ENCODE results near the gene STRBP.

The STRBP gene

DNA sequence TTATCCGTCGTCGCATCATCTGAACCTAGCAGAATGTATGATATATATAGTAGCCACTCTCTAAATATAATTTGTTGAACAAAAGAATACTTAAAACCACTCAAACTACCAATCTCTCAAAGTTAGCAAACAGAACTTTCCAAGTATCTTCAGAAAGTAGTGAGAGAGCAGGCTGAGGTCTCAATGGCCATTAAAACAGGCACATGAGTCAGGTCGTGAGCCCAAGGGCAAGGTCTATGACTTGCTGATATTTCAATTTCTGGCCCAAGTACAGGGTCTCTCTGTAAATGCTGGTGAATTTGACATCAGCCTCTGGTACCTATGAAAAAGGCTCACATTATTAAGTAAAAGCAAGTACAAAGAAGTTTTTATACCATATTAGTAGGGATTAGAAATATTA, 139.8 kb downstream of the STRBP start:
- no peak for DNase-seq (ENCODE audit: low spot score)

DNA sequence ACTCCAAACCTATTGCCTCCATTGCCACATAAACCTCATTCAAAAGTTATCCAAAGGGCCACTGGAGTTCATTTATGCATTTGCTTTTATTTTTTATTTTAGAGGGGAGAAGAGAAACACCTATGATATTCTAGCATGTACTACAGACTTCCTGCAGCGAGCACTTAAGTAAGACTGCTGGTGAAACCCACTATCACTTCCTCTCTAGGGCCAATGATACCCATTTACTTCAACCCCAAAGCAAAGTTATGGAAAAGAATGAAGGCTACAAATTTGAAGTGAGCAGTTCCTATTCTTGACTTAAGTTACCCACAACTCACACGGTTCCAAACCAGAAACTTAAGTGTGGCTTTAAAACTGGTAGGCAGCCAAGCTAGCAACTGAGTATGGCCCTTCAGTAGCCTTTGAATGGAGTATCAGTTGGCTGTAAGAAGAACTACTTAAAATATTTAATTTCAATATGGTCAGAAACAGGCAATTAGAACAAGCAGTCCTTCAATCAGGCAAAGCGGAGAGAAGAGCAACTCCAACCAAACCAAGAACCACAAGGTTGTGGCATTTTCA, 140.8 kb downstream of the STRBP start:
- no peak for DNase-seq (ENCODE audit: low spot score)

DNA sequence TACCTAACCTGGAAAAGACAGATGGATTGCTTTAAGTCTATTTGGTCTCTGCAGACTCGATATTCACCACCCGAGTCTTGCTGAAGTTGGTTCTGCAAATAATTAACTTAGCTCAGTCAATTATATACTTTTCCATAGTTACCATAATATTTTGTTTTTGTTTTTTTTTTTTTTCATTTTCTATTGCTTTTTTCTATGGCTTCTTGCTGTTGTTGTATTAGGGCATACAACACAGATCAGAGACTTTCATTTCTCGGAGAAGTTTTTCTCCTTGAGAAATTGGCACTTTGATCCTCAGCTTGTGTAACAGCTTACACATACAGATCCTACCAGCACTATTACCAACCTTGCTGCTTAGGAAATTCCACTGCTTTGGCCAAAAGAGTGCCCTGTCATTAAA, 146.9 kb downstream of the STRBP start:
- DNase-seq (ENCODE audit: low spot score): no peak

DNA sequence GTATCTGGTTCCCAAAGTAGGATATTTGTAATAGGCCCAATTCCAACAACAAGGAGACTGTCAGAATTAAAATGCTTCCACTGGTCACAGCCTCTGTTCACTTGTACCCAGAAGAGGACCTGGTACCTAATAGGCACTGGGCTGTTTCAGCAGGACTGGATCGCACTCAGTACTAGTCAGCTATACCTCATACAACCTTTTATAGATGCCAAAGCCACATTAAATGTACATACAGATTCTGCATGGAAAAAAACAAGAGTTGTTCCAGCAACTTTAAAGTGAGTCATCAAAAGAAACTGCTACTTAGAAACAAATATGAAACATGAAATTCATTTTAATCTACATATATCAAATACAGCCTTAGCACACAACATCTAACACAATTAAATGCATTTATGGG, 147.4 kb downstream of the STRBP start:
- no peak for DNase-seq (ENCODE audit: low spot score)

DNA sequence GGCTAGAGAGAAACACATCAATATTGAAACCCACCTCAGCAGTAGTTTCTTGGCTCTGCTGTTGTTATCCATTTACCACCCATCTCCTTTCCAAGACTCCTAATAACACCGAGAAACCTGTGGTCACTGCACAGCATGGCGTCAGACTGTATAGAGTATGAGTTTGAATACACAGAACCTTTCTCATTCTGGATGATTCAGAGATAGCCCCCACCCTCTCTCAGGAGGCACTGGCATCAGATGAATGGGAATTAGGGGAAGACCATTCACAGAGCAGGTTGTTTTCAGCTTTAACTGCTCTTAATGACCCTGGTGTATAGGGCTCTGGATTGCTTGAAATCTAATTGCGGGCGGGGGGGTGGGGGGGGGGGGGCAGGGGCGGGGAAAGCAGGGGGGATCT, 148.3 kb downstream of the STRBP start:
- no peak for DNase-seq (ENCODE audit: low spot score)

DNA sequence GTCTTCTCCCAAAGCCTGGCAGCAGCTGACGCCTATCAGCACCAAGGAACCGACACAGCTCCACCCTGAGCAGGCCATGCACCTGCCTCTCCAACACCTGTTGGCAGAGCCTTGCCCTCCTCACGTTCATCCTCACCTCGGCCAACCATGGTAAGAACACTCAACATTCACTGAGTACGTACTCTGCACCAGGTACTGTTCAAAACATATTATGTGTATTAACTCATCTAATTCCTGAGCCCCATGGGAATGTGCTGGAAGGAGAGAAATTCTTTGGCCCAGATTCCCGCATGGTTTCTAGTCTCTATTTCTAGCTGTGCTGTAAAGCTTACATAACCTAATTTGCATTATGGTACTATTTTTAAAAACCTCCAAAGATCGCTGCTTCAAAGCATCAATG, 148.8 kb downstream of the STRBP start:
- no peak for DNase-seq (ENCODE audit: low spot score)

DNA sequence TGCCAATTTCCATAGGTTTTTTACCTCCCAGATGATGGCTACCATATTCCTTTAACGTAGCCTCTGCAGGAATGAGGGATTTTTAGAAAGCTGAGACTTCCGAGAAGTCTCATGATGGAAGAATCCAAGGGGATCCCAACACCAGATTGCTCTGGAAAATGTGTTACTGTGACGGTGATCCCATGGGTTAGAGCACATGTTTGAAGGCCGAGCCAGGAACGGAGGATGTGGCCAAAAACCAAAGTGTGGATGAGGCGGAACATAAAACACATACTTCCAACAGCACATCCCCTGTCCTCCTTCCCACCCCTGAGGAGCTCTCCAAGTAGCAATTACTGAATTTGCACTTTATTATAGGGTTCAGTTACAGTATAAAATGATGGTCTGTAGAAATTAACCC, 152.3 kb downstream of the STRBP start:
- DNase-seq (ENCODE audit: low spot score): no peak

DNA sequence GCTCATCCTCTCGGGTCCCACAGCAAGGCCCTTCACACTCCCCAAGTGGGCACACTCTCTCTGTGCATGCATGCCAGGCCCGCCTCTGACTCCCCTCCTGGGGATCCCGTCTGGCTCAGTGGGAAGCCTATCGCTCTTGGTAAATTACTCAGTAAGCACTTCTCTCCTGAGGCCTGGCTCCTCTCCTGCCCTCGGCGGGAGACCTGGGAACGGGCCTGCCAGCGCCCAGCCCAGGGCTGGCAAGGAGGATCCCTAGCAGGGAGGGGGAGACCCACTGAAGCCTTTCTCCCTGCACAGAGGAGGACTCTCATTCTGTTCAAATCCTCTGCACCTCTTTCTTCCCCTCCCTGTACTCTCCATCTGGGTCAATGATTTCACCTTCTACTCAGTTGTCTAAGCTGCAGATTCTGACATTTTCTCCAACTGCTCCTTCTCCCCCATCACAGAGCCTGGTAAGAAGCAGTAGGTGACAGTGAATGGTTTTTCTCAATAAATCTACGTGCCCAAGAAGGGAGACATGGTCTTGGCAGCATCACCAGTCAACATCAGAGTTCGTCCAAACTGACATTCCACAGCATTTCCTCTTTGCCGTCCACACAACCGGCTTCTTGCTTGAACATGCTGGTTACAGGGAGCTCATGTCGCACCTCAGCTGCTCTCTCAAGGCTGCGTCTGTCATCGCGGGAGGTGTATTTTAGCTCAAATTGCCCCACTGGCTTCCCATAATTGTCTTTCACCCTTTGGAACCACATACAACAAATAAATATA, 153.1 kb downstream of the STRBP start:
- DNase-seq (ENCODE audit: low spot score): no peak

DNA sequence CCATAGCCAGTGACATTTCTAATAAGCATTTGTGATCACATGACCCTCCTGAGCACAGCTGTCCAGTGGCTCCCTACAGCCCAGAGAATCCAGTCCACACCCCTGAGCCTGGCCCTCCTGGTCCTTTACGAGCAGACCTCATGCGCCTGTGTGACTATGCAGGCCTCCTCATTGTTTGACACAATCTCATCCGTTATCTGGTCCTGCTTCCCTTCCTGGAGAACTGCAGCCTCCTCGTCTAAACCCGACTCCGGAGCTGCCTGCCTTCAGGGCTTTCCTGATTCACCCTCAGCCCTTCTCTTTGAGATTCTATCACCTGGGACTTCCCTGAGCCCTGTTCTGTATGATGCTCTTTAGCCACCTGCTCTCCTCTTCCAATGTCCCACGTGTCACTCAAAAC, 155.2 kb downstream of the STRBP start:
- no peak for DNase-seq (ENCODE audit: low spot score)

DNA sequence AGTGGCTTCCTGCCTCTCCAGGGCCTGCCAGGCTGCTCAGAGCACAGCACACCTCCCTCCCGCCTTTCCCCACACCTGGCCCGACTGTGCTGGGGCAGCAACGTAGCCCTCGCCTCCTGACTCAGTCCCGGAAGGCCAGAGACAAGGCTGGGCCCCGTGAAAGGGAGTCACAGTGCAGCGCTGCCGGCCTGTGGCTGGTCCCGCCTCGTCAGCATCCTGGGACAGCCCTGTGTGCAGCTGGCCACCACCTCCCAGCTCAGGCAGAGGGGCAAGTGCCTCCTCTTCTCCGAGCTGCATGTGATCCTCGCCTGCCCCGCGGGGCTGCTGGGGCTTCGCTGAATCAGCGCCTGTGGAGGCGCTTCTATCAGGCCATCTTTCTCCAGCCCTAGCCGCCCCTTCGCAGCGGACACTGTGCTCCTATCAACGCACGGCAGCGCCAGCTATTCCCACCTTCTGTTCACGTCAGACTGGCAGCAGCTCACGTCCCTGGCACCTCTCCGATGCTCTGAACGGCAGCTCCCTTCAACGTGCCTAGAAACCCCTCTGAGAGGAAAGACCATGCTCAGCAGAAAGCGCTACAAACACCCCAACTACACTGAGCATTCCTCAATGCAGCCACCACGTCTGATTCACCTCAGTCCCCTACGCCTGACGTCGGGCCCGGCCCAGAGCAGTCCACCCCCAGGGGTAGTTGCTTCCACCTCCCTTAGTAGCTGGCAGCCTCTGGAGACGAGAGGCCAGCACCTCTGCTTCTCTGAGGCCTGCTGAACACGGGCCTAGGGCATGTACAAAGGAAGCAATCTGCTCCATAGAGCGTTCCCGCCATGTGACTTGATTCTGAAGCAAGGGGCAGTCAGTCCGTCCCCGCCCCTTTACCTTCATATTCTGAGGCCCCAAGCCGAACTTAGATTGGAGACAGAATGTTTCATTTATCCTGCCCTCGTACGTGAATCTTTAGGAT, 156.1 kb downstream of the STRBP start:
- DNase-seq (ENCODE audit: low spot score): peak; percentile 67

DNA sequence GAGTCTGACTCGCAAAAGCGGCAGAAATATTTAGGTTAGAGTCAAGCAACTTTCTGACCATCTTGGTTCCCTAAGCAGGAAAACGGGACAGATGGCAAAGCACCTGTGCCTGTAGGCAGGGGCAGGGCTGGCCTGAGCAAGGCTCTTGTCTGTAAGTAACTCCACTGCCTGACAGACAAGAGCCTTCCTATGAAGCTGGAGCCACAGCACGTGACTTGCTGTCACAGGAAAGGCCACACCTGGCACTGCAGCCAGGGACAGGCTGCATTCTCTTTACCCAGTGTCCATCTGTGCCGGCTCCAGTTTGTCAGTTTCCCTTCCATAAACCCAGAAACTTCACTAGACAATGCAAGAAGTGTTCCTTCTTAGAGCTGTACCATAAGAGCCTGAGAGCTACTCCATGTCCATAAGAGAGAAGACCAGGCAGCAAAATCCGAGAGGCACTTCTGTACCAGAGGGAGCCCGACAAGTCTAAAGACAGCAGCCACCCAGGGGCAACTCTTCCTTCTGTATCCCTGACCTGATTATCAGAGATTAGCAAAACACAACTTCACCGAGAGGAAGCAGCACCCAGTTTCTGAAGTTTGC, 156.9 kb downstream of the STRBP start:
- DNase-seq (ENCODE audit: low spot score): peak; percentile 54

DNA sequence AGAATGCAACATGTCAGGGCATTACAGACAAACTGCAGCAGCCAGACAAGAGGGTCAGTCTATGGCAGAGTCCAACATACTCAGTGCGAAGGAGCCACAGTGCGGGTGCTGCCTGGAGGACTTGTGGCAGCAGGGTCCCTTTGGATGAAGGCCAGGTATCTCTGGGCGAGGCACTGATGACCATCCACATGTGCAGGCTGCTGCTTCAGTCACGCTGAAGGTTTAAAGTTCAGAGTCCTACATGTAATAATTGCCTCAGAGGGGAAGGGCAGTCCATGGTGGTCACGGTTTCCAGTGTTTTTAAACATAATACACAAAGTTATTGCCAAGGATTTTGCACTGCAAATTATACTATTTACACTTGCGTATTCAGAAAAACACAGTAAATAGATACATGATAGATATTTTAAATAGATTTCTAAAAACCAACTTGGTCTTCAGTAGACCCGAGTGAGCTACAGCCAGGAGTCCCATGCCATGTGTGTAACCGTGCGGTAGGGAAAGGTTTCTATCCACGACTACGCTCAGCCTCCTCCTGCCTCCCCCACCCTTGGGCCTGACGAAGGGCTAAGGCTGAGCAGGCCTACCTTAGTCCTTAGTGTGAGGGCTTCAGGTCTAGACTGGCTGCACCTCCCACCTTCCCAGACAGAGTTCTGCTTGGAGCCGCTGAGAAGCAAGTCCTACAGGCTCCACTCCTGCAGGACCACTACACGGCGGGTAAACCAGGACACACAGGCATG, 158.7 kb downstream of the STRBP start:
- no peak for DNase-seq (ENCODE audit: low spot score)

DNA sequence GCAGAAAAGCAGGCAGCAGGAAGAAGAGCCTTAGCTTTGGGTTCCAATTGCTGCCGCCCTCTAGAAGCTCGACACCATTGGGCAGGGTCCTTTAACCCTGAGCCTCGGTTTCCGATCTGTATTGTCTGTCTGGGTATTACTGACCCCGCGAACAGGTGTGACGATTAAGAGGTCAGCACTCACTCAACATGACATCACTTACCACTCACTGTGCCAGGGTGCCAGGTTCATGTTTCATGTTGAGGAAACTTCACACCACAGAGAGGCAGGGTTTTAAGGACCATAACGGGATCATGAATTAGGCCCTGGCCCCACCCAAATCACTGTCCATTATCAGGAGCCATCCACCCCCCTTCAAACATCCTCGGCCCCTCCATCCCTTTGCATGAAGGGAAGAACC, 159.4 kb downstream of the STRBP start:
- DNase-seq (ENCODE audit: low spot score): no peak

DNA sequence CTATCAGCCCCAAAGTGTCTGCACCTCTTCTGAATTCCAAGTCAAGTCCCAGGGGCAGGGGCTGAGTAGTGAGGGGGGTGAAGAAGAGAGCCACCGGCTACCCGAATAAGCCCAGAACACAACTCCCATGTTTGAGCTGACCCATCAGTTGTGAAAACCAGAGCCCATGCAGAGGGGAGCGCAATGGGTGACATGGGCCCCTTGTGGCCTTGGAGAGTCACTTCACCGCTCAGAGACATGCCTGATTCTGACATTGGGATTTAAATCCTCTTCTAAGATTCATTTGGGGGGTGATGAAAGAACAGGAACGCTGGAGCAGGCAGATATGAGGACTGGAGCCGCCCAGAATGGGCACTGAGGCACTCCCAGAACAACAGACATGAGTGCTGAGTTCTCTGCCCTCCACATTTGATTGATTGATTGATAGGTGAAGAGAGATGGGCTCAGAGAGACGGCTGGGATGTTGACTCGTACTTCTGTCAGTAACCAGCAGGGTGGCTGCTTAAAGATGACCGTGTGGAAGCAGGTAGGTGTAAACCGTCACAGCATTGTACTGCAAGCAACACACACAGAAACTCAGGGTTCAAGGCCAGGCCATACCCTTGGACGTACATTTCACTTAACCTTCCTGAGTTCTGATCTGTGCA, 160.6 kb downstream of the STRBP start:
- no peak for DNase-seq (ENCODE audit: low spot score)

DNA sequence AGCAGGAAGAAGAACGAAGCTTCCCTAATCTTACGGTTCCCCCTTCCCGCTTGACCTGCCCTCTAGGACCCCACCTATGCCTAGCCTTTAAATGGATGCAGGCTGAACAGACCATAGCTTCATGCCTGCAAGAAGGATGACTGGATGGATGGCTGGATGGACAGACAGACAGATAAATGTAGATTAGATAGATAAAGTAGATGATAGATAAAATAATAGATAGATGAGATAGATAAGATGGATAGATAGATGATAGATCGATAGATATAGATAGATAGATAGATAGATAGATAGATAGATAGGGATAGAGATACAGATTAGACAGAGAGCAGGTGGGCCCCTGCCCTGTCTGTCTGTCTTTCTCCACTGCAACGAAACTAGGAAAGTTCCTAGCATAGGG, 162.9 kb downstream of the STRBP start:
- DNase-seq (ENCODE audit: low spot score): no peak

DNA sequence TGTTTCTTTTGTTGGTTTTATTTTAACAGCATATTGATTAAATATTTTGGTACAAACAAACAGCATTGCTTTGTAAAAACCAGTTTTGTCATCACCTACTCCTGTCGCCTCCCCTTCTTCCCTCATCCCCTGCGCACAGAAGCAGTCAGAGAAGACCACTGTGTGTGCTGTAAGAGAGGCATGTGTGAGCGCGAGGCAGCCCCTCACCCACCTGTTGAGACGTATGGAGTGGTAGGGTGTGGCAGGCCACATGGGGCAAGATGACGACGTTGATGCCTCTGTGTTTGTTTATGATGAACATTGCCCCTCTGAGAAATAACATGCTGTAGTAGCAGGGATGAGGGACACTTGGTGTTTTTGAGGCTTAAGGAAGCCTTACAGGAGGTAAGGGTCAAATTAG, 163.6 kb downstream of the STRBP start:
- no peak for DNase-seq (ENCODE audit: low spot score)

DNA sequence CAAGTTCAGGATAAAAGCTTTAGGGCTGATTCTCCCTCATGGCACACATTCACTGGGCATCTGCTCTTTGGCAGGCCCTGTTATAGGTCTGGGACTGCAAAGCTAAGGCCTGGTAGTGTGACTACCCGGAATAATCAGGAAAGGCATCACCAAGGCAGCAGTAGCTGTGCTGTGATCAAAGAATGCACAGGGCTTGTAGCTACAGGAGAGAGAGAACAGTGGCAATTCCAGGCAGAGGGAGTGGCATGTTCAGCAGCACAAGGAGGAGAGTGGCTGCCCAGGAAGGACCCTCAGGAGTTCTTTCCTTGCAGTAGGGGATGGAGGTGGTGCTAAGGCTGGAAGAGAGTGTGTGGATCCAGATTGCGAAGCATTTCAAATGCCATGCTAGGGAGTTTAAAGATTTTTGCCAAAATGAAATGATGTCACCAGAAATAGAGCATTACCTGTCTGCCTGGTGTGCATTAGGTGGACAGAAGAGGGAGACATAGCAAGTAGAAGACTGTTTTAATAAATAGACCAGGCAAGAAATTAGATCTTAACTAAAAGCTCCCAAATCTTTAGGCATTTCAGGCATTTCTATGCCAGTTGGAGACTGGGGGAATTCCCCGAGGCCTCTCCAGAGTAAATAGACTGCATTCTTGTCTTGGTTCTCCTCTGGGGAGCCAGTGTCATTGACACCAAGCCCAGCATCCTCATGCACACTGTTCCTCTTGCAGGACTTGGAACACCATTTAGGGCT, 165.8 kb downstream of the STRBP start:
- DNase-seq (ENCODE audit: low spot score): no peak

DNA sequence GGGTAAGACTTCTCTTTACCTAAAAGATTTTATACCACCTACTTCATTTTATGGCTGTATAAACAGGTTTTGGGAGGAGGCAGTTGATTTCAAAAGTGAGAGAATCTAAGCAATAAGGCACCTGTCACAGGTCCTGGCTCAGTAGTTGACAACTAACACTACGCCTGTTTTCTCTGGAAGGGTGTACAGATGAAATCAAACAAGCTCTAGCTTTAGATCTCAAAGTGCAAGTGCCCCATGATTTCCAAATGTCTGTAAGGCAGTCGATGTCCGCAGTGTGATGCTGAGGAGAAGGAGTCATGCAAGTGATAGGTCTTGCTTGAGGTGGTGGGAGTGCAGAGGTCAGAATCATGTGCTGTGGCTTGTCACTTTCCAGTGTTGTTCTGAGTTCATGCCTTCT, 168.8 kb downstream of the STRBP start:
- no peak for DNase-seq (ENCODE audit: low spot score)

DNA sequence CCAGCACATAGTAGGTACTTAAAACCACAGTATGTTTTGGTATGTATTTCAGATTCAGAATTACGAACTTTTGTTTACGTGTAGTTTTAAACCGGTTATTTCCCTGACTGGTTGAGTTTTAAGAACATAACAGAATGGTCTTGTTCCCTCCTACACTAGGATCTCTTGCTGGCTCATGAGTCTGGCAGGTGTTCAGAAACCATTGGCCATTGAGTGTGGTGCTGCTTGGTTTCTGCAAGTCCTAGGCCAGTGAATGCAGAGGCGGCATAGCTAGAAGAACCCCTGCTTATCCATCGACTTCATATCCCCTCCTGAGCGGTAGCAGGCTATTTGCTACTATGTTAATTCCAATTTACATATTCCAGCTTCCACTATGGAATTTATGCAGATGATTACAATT, 169.3 kb downstream of the STRBP start:
- DNase-seq (ENCODE audit: low spot score): no peak

DNA sequence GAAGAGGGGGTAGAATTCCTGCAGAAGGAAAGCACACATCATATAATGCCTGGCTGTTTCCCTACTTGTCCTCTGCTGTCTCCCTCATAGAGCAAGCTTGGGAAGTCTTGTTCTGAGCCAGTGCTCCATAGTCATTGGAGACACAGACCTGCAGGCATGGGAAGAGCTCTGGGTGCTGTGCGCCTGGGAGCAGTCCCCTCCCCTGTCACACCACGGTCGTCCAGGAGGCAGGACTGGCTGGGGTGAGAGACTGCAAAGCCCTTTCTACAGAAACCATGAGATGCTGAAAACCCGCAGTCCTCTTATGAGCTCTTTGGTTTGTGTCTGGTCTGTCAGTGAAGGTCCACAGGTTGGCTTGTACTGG, 170.3 kb downstream of the STRBP start:
- no peak for DNase-seq (ENCODE audit: low spot score)

Data from left forelimb (tissue), 1 donor.